ENCODE data around the gene PKD2.

The PKD2 gene

GRCh38 chr4:88063634-88064296 is 56.3 kb downstream of the PKD2 start:
- FAIRE-seq, result no peak
- TF ChIP-seq CTCF (IDR thresholded peaks at IDR 0.05; ENCODE audit: insufficient read depth, missing control alignments), result no peak
- DNase-seq (ENCODE audit: insufficient read length, low spot score), result no peak

GRCh38 chr4:88064410-88064809 is 57.0 kb downstream of the PKD2 start:
- no peak for DNase-seq (ENCODE audit: insufficient read length, low spot score)
- no peak for FAIRE-seq
- no peak for TF ChIP-seq CTCF (IDR thresholded peaks at IDR 0.05; ENCODE audit: insufficient read depth, missing control alignments)

- no peak for TF ChIP-seq CTCF (IDR thresholded peaks at IDR 0.05; ENCODE audit: insufficient read depth, missing control alignments)
- FAIRE-seq (no peak), DNase-seq (ENCODE audit: insufficient read length, low spot score) (no peak)
Observed at GRCh38 chr4:88070031-88070430, 62.6 kb downstream of the PKD2 start.

- no peak for TF ChIP-seq CTCF (IDR thresholded peaks at IDR 0.05; ENCODE audit: insufficient read depth, missing control alignments)
- FAIRE-seq (no peak), DNase-seq (ENCODE audit: insufficient read length, low spot score) (no peak)
Observed at GRCh38 chr4:88075336-88075735, 67.9 kb downstream of the PKD2 start.

- FAIRE-seq, result no peak
- no peak for DNase-seq (ENCODE audit: insufficient read length, low spot score)
- no peak for TF ChIP-seq CTCF (IDR thresholded peaks at IDR 0.05; ENCODE audit: insufficient read depth, missing control alignments)
Observed at GRCh38 chr4:88077911-88078524, 70.6 kb downstream of the PKD2 start.

- DNase-seq (ENCODE audit: insufficient read length, low spot score) (no peak), FAIRE-seq (no peak)
- no peak for TF ChIP-seq CTCF (IDR thresholded peaks at IDR 0.05; ENCODE audit: insufficient read depth, missing control alignments)
Observed at GRCh38 chr4:88078579-88078978, 71.1 kb downstream of the PKD2 start.

- DNase-seq (ENCODE audit: insufficient read length, low spot score) (no peak), FAIRE-seq (no peak)
- TF ChIP-seq CTCF (IDR thresholded peaks at IDR 0.05; ENCODE audit: insufficient read depth, missing control alignments), result no peak
Observed at GRCh38 chr4:88080626-88081025, 73.2 kb downstream of the PKD2 start.
